ENCODE data around the gene DBNDD2.
A peak's percentile ranks its signal among the peaks of the same experiment; 100 is the strongest.

Gene DBNDD2

GRCh38 chr20:45407783-45408645 lies at the start of gene DBNDD2:
Gene DBNDD2, plus strand, starts transcription at chr20:45408289. Its CDS starts 179 bp downstream, at chr20:45408468.
- Histone ChIP-seq H3K27ac (ENCODE audit: low read depth, low read length) (peak within 1 kb of the TSS; percentile 94), H3K36me3 (ENCODE audit: insufficient read depth, low read length) (peaks cover 40% of the 10 kb centered on the region), H3K4me1 (ENCODE audit: insufficient read depth, low read length) (peaks cover 15% of the 10 kb centered on the region), H3K9ac (ENCODE audit: low read length) (peak within 1 kb of the TSS; percentile 55), H3K4me3 (ENCODE audit: low read depth in 1 of 2, low read length in 2 of 2) (peak within 1 kb of the TSS; percentile 72 to 82), H3K9me3 (ENCODE audit: low read length) (no peaks in the 10 kb centered on the region), H3K27me3 (ENCODE audit: control insufficient read depth in 1 of 2, insufficient read depth in 2 of 2, low read length in 2 of 2) (no peaks in the 10 kb centered on the region)

- no peaks in the 10 kb centered on the region for H3K9me3 ChIP-seq (ENCODE audit: low read length)
- H3K9ac ChIP-seq (ENCODE audit: low read length) = peak overlapping the region; percentile 18
- H3K4me3 ChIP-seq (ENCODE audit: low read depth in 1 of 2, low read length in 2 of 2) = no peak overlapping the region
- no peaks in the 10 kb centered on the region for H3K36me3 ChIP-seq (ENCODE audit: insufficient read depth, low read length)
- H3K4me1 ChIP-seq (ENCODE audit: insufficient read depth, low read length) = peaks cover 44% of the 10 kb centered on the region
- H3K27ac ChIP-seq (ENCODE audit: low read depth, low read length) = peak overlapping the region; percentile 86
- H3K27me3 ChIP-seq (ENCODE audit: control insufficient read depth in 1 of 2, insufficient read depth in 2 of 2, low read length in 2 of 2) = no peaks in the 10 kb centered on the region
These were observed 49.1 kb upstream of the DBNDD2 start for GRCh38 chr20:45359069-45359405.

- Histone ChIP-seq H3K4me3 (ENCODE audit: low read depth in 1 of 2, low read length in 2 of 2) (no peak overlapping the region), H3K4me1 (ENCODE audit: insufficient read depth, low read length) (peaks cover 43% of the 10 kb centered on the region), H3K36me3 (ENCODE audit: insufficient read depth, low read length) (no peaks in the 10 kb centered on the region), H3K27me3 (ENCODE audit: control insufficient read depth in 1 of 2, insufficient read depth in 2 of 2, low read length in 2 of 2) (no peaks in the 10 kb centered on the region), H3K9ac (ENCODE audit: low read length) (peak overlapping the region; percentile 18), H3K9me3 (ENCODE audit: low read length) (no peaks in the 10 kb centered on the region), H3K27ac (ENCODE audit: low read depth, low read length) (peak overlapping the region; percentile 86)
These were observed 48.5 kb upstream of the DBNDD2 start for GRCh38 chr20:45359406-45360148.

GRCh38 chr20:45361793-45362192 lies 46.3 kb upstream of the DBNDD2 start:
- H3K27ac ChIP-seq (ENCODE audit: low read depth, low read length) = peak overlapping the region; percentile 4
- no peaks in the 10 kb centered on the region for H3K27me3 ChIP-seq (ENCODE audit: control insufficient read depth in 1 of 2, insufficient read depth in 2 of 2, low read length in 2 of 2)
- no peak overlapping the region for H3K4me3 ChIP-seq (ENCODE audit: low read depth in 1 of 2, low read length in 2 of 2)
- no peak overlapping the region for H3K9ac ChIP-seq (ENCODE audit: low read length)
- H3K9me3 ChIP-seq (ENCODE audit: low read length) = no peaks in the 10 kb centered on the region
- H3K4me1 ChIP-seq (ENCODE audit: insufficient read depth, low read length) = peaks cover 48% of the 10 kb centered on the region
- H3K36me3 ChIP-seq (ENCODE audit: insufficient read depth, low read length) = peaks cover 11% of the 10 kb centered on the region

GRCh38 chr20:45362804-45363610 lies 45.1 kb upstream of the DBNDD2 start, which contains the start of gene SYS1:
Gene SYS1, plus strand, starts transcription at chr20:45363156. Its CDS starts 376 bp downstream, at chr20:45363532.
- H3K9me3 ChIP-seq (ENCODE audit: low read length) = no peaks in the 10 kb centered on the region
- peak within 1 kb of the TSS; percentile 79 for H3K27ac ChIP-seq (ENCODE audit: low read depth, low read length)
- H3K4me1 ChIP-seq (ENCODE audit: insufficient read depth, low read length) = peaks cover 38% of the 10 kb centered on the region
- H3K4me3 ChIP-seq (ENCODE audit: low read depth in 1 of 2, low read length in 2 of 2) = peak within 1 kb of the TSS; percentile 48 to 82
- no peaks in the 10 kb centered on the region for H3K27me3 ChIP-seq (ENCODE audit: control insufficient read depth in 1 of 2, insufficient read depth in 2 of 2, low read length in 2 of 2)
- peak within 1 kb of the TSS; percentile 56 for H3K9ac ChIP-seq (ENCODE audit: low read length)
- peaks cover 24% of the 10 kb centered on the region for H3K36me3 ChIP-seq (ENCODE audit: insufficient read depth, low read length)

- no peaks in the 10 kb centered on the region for H3K27me3 ChIP-seq (ENCODE audit: control insufficient read depth in 1 of 2, insufficient read depth in 2 of 2, low read length in 2 of 2)
- H3K27ac ChIP-seq (ENCODE audit: low read depth, low read length) = peak overlapping the region; percentile 73
- H3K4me1 ChIP-seq (ENCODE audit: insufficient read depth, low read length) = peaks cover 29% of the 10 kb centered on the region
- H3K9me3 ChIP-seq (ENCODE audit: low read length) = no peaks in the 10 kb centered on the region
- H3K9ac ChIP-seq (ENCODE audit: low read length) = peak overlapping the region; percentile 56
- H3K36me3 ChIP-seq (ENCODE audit: insufficient read depth, low read length) = peaks cover 28% of the 10 kb centered on the region
- H3K4me3 ChIP-seq (ENCODE audit: low read depth in 1 of 2, low read length in 2 of 2) = peak overlapping the region; percentile 48 to 82
These were observed 44.2 kb upstream of the DBNDD2 start for GRCh38 chr20:45363611-45364492.

- H3K27ac ChIP-seq (ENCODE audit: low read depth, low read length) = peak overlapping the region; percentile 54
- no peaks in the 10 kb centered on the region for H3K9me3 ChIP-seq (ENCODE audit: low read length)
- peaks cover 16% of the 10 kb centered on the region for H3K4me1 ChIP-seq (ENCODE audit: insufficient read depth, low read length)
- H3K9ac ChIP-seq (ENCODE audit: low read length) = no peak overlapping the region
- H3K27me3 ChIP-seq (ENCODE audit: control insufficient read depth in 1 of 2, insufficient read depth in 2 of 2, low read length in 2 of 2) = no peaks in the 10 kb centered on the region
- H3K4me3 ChIP-seq (ENCODE audit: low read depth in 1 of 2, low read length in 2 of 2) = no peak overlapping the region
- H3K36me3 ChIP-seq (ENCODE audit: insufficient read depth, low read length) = peaks cover 28% of the 10 kb centered on the region
These were observed 42.6 kb upstream of the DBNDD2 start for GRCh38 chr20:45365444-45365970.

GRCh38 chr20:45366192-45366591 lies 41.9 kb upstream of the DBNDD2 start:
- Histone ChIP-seq H3K4me1 (ENCODE audit: insufficient read depth, low read length) (peaks cover 16% of the 10 kb centered on the region), H3K36me3 (ENCODE audit: insufficient read depth, low read length) (peaks cover 28% of the 10 kb centered on the region)

GRCh38 chr20:45366631-45367030 lies 41.5 kb upstream of the DBNDD2 start:
- Histone ChIP-seq H3K9me3 (ENCODE audit: low read length) (no peaks in the 10 kb centered on the region), H3K4me1 (ENCODE audit: insufficient read depth, low read length) (peaks cover 16% of the 10 kb centered on the region), H3K4me3 (ENCODE audit: low read depth in 1 of 2, low read length in 2 of 2) (no peak overlapping the region), H3K27me3 (ENCODE audit: control insufficient read depth in 1 of 2, insufficient read depth in 2 of 2, low read length in 2 of 2) (no peaks in the 10 kb centered on the region), H3K27ac (ENCODE audit: low read depth, low read length) (no peak overlapping the region), H3K9ac (ENCODE audit: low read length) (no peak overlapping the region), H3K36me3 (ENCODE audit: insufficient read depth, low read length) (peaks cover 28% of the 10 kb centered on the region)

More at GRCh38 chr20:45366192-45366591, 41.9 kb upstream of the DBNDD2 start:
- no peaks in the 10 kb centered on the region for H3K27me3 ChIP-seq (ENCODE audit: control insufficient read depth in 1 of 2, insufficient read depth in 2 of 2, low read length in 2 of 2)
- no peak overlapping the region for H3K9ac ChIP-seq (ENCODE audit: low read length)
- no peak overlapping the region for H3K4me3 ChIP-seq (ENCODE audit: low read depth in 1 of 2, low read length in 2 of 2)
- H3K27ac ChIP-seq (ENCODE audit: low read depth, low read length) = no peak overlapping the region
- no peaks in the 10 kb centered on the region for H3K9me3 ChIP-seq (ENCODE audit: low read length)

GRCh38 chr20:45367126-45367525 lies 41.0 kb upstream of the DBNDD2 start:
- Histone ChIP-seq H3K36me3 (ENCODE audit: insufficient read depth, low read length) (peaks cover 28% of the 10 kb centered on the region), H3K4me1 (ENCODE audit: insufficient read depth, low read length) (peaks cover 17% of the 10 kb centered on the region), H3K27ac (ENCODE audit: low read depth, low read length) (no peak overlapping the region), H3K9ac (ENCODE audit: low read length) (no peak overlapping the region), H3K27me3 (ENCODE audit: control insufficient read depth in 1 of 2, insufficient read depth in 2 of 2, low read length in 2 of 2) (no peaks in the 10 kb centered on the region), H3K4me3 (ENCODE audit: low read depth in 1 of 2, low read length in 2 of 2) (no peak overlapping the region), H3K9me3 (ENCODE audit: low read length) (no peaks in the 10 kb centered on the region)

All from muscle layer of colon (tissue), 2 donors.